Embryonic facial prominence (tissue), 1 donor: ENCODE data around the gene SAMD3.
"Not testable (repeated sequence)": the region's sequence is repeated elsewhere in the genome, so short reads cannot be mapped to it uniquely, and the experiment has no call there.

Experiments used
- DNase-seq: peaks from one replicate; pipeline ENCODE4 v3.0.0-alpha.2; 2016; ENCODE audit errors: extremely low spot score

SAMD3 gene

GRCh38 chr6:130132286-130132701 is 90.5 kb downstream of the SAMD3 start:
- DNase-seq = no peak

- DNase-seq = no peak
These were observed 92.9 kb downstream of the SAMD3 start for GRCh38 chr6:130129762-130130246.

GRCh38 chr6:130128326-130128725 is 94.4 kb downstream of the SAMD3 start:
- DNase-seq = no peak

GRCh38 chr6:130127195-130127594 is 95.6 kb downstream of the SAMD3 start:
- no peak for DNase-seq

- no peak for DNase-seq
These were observed 100.5 kb downstream of the SAMD3 start for GRCh38 chr6:130122243-130122642.

- DNase-seq = no peak
These were observed 102.0 kb downstream of the SAMD3 start for GRCh38 chr6:130120731-130121130.

- DNase-seq = no peak
These were observed 103.5 kb downstream of the SAMD3 start for GRCh38 chr6:130119211-130119610.

GRCh38 chr6:130118236-130118635 is 104.5 kb downstream of the SAMD3 start:
- DNase-seq = peak; percentile 11

GRCh38 chr6:130117187-130117701 is 105.5 kb downstream of the SAMD3 start:
- not testable (repeated sequence) for DNase-seq

- no peak for DNase-seq
These were observed 106.5 kb downstream of the SAMD3 start for GRCh38 chr6:130116273-130116672.

GRCh38 chr6:130115036-130115435 is 107.7 kb downstream of the SAMD3 start:
- no peak for DNase-seq

- DNase-seq = no peak
These were observed 109.5 kb downstream of the SAMD3 start for GRCh38 chr6:130113201-130113710.

- no peak for DNase-seq
These were observed 111.7 kb downstream of the SAMD3 start for GRCh38 chr6:130111031-130111430.

- no peak for DNase-seq
These were observed 115.0 kb downstream of the SAMD3 start for GRCh38 chr6:130107710-130108109.

GRCh38 chr6:130105996-130106704 is 116.6 kb downstream of the SAMD3 start:
- DNase-seq = no peak

- DNase-seq = no peak
These were observed 123.6 kb downstream of the SAMD3 start for GRCh38 chr6:130099119-130099518.

GRCh38 chr6:130098317-130098716 is 124.4 kb downstream of the SAMD3 start:
- no peak for DNase-seq
